Karpas-422 (cell line): ENCODE measurements around the gene FSD2. TPM values are rescaled to one million over a fixed set of nuclear protein-coding genes. Genes with fewer than 3 reads are reported as not detected.
"Not testable (repeated sequence)": the region's sequence is repeated elsewhere in the genome, so short reads cannot be mapped to it uniquely, and the experiment has no call there.

Experiments used
- DNase-seq: peaks from one replicate; pipeline ENCODE4 v3.0.0-alpha.2; 2015
- H2AFZ ChIP-seq: fragments of 200-600 bp; sonication (generic); 2 replicates; pipeline ENCODE4 v1.6.1; 2014; ENCODE audit warnings: antibody characterized with exemption, low read length, mixed read lengths
- H3K27ac ChIP-seq: fragments of 200-600 bp; sonication (generic); 2 replicates; pipeline ENCODE4 v1.5.1; 2014; ENCODE audit warnings: mild to moderate bottlenecking, low read length, moderate library complexity
- H3K27me3 ChIP-seq: fragments of 200-600 bp; sonication (generic); 2 replicates; pipeline ENCODE4 v1.6.1; 2014; ENCODE audit warnings: low read length, mixed read lengths
- H3K36me3 ChIP-seq: fragments of 200-600 bp; sonication (generic); 2 replicates; pipeline ENCODE4 v1.6.1; 2014; ENCODE audit warnings: low read length, mixed read lengths; ENCODE audit not compliant: insufficient read depth
- H3K4me1 ChIP-seq: fragments of 200-600 bp; sonication (generic); 2 replicates; pipeline ENCODE4 v1.6.1; 2014; ENCODE audit warnings: mild to moderate bottlenecking, low read length, mixed read lengths
- H3K4me2 ChIP-seq: fragments of 200-600 bp; sonication (generic); 2 replicates; pipeline ENCODE4 v1.6.1; 2014; ENCODE audit warnings: low read length, low read depth, mild to moderate bottlenecking; ENCODE audit not compliant: poor library complexity, severe bottlenecking
- H3K4me3 ChIP-seq: fragments of 200-600 bp; sonication (generic); 2 replicates; pipeline ENCODE4 v1.5.1; 2014; ENCODE audit warnings: mild to moderate bottlenecking, antibody characterized with exemption, low read length, mixed read lengths
- H3K79me2 ChIP-seq: fragments of 200-600 bp; sonication (generic); 2 replicates; pipeline ENCODE4 v1.6.1; 2014; ENCODE audit warnings: mild to moderate bottlenecking, low read length, mixed read lengths
- H3K9ac ChIP-seq: fragments of 200-600 bp; sonication (generic); 2 replicates; pipeline ENCODE4 v1.6.0; 2014; ENCODE audit warnings: low read length
- H3K9me2 ChIP-seq: fragments of 200-600 bp; sonication (generic), shearing (Covaris generic); replicated peaks from 2 replicates; pipeline ENCODE4 v1.6.0; 2014; ENCODE audit warnings: mild to moderate bottlenecking, low read length, moderate library complexity; ENCODE audit not compliant: insufficient read depth
- H3K9me3 ChIP-seq: fragments of 300-700, 200-600 bp; sonication (generic); 2 replicates; pipeline ENCODE4 v1.6.1; 2014; ENCODE audit warnings: low read length, mixed read lengths
- H4K20me1 ChIP-seq: fragments of 200-600 bp; sonication (generic); 2 replicates; pipeline ENCODE4 v1.6.1; 2014; ENCODE audit warnings: mild to moderate bottlenecking, antibody characterized with exemption, low read length, low read depth; ENCODE audit not compliant: insufficient read depth
- total RNA-seq: library from RNA; depleted of rRNA; stranded (reverse); fragments of >200 nt; shearing (Covaris generic); gene quantifications from 2 replicates; pipeline ENCODE4 v1.2.3, GENCODE V29; 2014; ENCODE audit warnings: low replicate concordance; rRNA removed

Gene FSD2
- total RNA-seq, 1 experiment from 2014 or later: 0.67 TPM

DNA sequence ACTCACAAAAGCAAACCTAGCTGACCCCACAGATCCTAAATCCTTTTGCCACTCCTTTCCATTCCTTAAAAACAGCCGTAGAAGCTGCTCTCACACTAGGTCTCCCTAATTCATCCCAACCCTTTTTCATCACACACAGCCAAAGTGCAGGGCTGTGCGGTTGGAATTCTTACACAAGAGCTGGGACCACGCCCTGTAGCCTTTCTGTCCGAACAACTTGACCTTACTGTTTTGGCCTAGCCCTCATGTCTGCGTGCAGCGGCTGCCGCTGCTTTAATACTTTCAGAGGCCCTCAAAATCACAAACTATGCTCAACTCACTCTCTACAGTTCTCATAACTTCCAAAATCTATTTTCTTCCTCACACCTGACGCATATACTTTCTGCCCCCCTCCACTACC lies 100.0 kb downstream of the FSD2 start:
- H3K9ac ChIP-seq, H3K4me2 ChIP-seq, H3K27ac ChIP-seq, H3K36me3 ChIP-seq, H3K4me3 ChIP-seq, H3K9me3 ChIP-seq, DNase-seq, H3K27me3 ChIP-seq, H4K20me1 ChIP-seq, H2AFZ ChIP-seq, H3K79me2 ChIP-seq, H3K9me2 ChIP-seq, H3K4me1 ChIP-seq: not testable (repeated sequence)

Other genes with a start within 250 kb of the FSD2 start
- not detected in 2 replicates for gene CPEB1, start 158.7 kb downstream of the FSD2 start, total RNA-seq
- gene AP3B2, start 96.2 kb downstream of the FSD2 start, total RNA-seq: 3.0 TPM in 1 of 2 replicates, not detected in the other
- gene WHAMM, start 3.6 kb upstream of the FSD2 start, total RNA-seq: 7.2 and 8.3 TPM in 2 replicates
- gene HOMER2, start 146.7 kb upstream of the FSD2 start, total RNA-seq: 30.4 and 48.5 TPM in 2 replicates
- gene RAMAC, start 180.1 kb upstream of the FSD2 start, total RNA-seq: 37.5 and 45.9 TPM in 2 replicates
- 30.4 and 43.9 TPM in 2 replicates for gene C15orf40, start 205.6 kb upstream of the FSD2 start, total RNA-seq